ENCODE results near the gene HOXB8. TPM values are rescaled to one million over a fixed set of nuclear protein-coding genes. Genes with fewer than 3 reads are reported as not detected.
A peak's percentile ranks its signal among the peaks of the same experiment; 100 is the strongest.

Gene HOXB8
- total RNA-seq, 1 donor from 2014 or later = not detected

DNA sequence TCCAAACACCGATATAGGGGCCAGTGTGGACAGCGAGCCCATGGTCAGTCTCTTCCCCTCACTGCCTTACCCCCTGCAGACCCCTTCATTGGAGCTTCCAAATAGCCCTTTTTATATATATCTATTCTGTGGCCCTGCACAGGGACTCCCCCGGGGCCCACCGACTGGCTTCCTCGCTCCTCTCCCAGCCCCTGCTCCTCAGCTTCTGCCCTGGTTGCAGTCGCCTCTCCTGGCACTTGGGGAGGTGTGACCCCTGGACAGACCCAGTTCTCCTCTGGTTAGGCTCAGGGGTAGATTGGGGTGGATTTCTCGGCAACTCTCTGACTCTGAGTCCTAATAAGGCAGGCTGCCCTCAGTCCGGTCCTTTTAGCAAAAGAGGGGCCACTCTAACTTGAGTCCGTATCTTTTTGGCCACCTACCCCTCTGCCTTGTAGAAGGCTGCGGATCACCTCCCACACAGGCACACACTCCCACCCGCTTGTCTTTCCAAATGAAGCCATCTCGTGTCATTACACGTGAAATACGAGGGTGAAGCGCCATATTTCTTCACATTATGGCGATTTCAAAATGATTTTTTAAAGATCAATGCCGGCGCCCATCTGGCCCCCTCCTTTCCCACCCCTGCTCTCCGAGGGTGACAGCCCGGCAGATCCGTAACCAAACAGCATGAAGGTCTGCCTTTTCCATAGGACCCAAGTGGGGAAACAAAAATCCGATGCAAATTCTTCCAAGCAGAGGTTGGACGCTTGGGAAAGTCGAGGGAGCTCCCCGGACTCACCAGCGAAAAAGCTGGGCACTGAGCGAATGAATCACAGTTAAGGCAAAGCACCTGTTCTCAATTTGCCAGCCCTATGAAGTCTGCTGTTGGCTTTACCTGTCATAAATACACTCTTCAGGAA, 12.8 kb upstream of the HOXB8 start:
- no peak overlapping the region for H3K4me3 ChIP-seq
- H3K27me3 ChIP-seq (ENCODE audit: low read depth) = peaks cover 100% of the 10 kb centered on the region
- no peaks in the 10 kb centered on the region for H3K9me3 ChIP-seq (replicated peaks)
- intact Hi-C loops (cut with micrococcal nuclease) = no loop called here
- H3K27ac ChIP-seq (replicated peaks) = no peak overlapping the region
- H3K4me1 ChIP-seq = peaks cover 24% of the 10 kb centered on the region
- no peak for DNase-seq
- H3K36me3 ChIP-seq = no peaks in the 10 kb centered on the region
- TF ChIP-seq, protein P1, sequence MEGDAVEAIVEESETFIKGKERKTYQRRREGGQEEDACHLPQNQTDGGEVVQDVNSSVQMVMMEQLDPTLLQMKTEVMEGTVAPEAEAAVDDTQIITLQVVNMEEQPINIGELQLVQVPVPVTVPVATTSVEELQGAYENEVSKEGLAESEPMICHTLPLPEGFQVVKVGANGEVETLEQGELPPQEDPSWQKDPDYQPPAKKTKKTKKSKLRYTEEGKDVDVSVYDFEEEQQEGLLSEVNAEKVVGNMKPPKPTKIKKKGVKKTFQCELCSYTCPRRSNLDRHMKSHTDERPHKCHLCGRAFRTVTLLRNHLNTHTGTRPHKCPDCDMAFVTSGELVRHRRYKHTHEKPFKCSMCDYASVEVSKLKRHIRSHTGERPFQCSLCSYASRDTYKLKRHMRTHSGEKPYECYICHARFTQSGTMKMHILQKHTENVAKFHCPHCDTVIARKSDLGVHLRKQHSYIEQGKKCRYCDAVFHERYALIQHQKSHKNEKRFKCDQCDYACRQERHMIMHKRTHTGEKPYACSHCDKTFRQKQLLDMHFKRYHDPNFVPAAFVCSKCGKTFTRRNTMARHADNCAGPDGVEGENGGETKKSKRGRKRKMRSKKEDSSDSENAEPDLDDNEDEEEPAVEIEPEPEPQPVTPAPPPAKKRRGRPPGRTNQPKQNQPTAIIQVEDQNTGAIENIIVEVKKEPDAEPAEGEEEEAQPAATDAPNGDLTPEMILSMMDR (IDR thresholded peaks at IDR 0.05; ENCODE audit: borderline replicate concordance) = no peak

DNA sequence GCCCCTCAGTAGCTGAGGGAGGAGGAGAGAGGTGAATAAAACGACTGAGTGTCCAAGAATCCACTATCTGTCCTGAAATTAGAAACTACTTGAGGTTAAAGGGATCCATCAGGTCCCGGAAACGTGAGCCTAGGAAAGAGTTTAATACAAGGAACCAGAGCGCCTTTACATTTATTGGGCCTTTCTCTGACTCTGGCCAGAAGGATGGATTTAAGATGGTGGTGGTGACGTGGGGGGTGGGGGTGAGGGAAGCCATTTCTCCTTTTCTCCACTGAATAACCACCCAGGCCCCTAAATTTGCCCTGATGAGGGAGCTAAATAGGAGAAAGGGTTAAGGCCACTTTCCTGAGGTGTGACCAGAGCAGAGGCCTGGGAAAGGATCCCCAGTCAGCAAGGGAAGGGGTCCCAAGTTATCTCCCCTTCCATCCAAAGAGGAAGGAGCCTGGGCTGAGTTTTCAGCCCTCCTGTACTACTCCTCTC, 12.1 kb upstream of the HOXB8 start:
- Histone ChIP-seq H3K27ac (replicated peaks) (no peak overlapping the region), H3K27me3 (ENCODE audit: low read depth) (peaks cover 100% of the 10 kb centered on the region), H3K4me3 (no peak overlapping the region), H3K9me3 (replicated peaks) (no peaks in the 10 kb centered on the region), H3K36me3 (no peaks in the 10 kb centered on the region), H3K4me1 (peaks cover 24% of the 10 kb centered on the region)
- no peak for DNase-seq
- TF ChIP-seq, protein P1 (IDR thresholded peaks at IDR 0.05; ENCODE audit: borderline replicate concordance) = no peak
- intact Hi-C loops (cut with micrococcal nuclease) = no loop called here

GRCh38 chr17:48626245-48627117, 11.4 kb upstream of the HOXB8 start, which contains the start of gene HOXB9:
TSS of gene HOXB9 (minus strand) at chr17:48626358. CDS start at chr17:48626269, 89 bp downstream.
- TF ChIP-seq, protein P1 (IDR thresholded peaks at IDR 0.05; ENCODE audit: borderline replicate concordance) = no peak
- H3K27me3 ChIP-seq (ENCODE audit: low read depth) = peaks cover 100% of the 10 kb centered on the region
- H3K4me1 ChIP-seq = peaks cover 24% of the 10 kb centered on the region
- H3K9me3 ChIP-seq (replicated peaks) = no peaks in the 10 kb centered on the region
- DNase-seq = no peak
- H3K36me3 ChIP-seq = no peaks in the 10 kb centered on the region
- peak within 1 kb of the TSS; percentile 58 for H3K4me3 ChIP-seq
- intact Hi-C loops (cut with micrococcal nuclease) = no loop called here
- no peak within 1 kb of the TSS for H3K27ac ChIP-seq (replicated peaks)

DNA sequence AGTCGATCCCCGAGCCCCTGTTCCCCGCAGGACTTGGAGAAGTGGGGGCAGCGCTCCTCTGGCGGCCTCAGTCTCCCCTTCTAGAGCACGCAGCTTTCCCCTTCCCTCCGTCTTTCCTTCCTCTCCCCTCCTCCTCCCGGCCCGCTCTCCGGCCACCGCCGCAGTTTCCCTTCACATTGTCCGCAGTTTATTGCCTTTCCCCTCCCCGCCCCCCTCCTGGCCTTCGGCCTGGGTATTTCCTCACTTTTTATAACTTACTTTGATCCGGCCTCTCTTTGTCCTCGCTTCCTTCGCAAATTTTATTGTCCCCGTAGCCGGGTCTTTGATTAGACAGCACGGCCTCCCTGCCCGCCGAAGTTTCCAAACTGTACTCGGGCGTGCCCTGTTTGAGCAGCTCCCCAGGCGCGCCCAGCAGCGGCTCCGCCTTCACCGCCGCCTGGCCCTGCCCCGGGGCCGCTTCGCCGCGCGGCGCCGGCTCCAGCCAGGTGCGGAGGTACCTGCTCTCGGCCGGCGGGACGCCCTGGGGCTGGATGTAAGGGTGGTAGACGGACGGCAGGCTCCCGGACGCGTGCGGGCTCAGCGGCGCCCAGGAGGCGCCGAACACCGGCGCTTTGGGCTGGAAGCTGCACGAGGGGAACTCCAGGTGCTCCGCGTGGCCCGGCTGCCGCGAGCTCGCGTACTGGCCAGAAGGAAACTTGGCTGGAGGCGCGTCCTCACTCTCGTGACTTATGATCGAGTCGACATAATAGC, 10.6 kb upstream of the HOXB8 start:
- H3K4me3 ChIP-seq = peak overlapping the region; percentile 58
- intact Hi-C loops (cut with micrococcal nuclease) = no loop called here
- no peaks in the 10 kb centered on the region for H3K36me3 ChIP-seq
- peaks cover 100% of the 10 kb centered on the region for H3K27me3 ChIP-seq (ENCODE audit: low read depth)
- TF ChIP-seq, protein P1 (IDR thresholded peaks at IDR 0.05; ENCODE audit: borderline replicate concordance) = no peak
- no peak for DNase-seq
- no peak overlapping the region for H3K27ac ChIP-seq (replicated peaks)
- no peaks in the 10 kb centered on the region for H3K9me3 ChIP-seq (replicated peaks)
- H3K4me1 ChIP-seq = peaks cover 24% of the 10 kb centered on the region
